ENCODE measurements around the gene PIGO.

Gene PIGO

DNA sequence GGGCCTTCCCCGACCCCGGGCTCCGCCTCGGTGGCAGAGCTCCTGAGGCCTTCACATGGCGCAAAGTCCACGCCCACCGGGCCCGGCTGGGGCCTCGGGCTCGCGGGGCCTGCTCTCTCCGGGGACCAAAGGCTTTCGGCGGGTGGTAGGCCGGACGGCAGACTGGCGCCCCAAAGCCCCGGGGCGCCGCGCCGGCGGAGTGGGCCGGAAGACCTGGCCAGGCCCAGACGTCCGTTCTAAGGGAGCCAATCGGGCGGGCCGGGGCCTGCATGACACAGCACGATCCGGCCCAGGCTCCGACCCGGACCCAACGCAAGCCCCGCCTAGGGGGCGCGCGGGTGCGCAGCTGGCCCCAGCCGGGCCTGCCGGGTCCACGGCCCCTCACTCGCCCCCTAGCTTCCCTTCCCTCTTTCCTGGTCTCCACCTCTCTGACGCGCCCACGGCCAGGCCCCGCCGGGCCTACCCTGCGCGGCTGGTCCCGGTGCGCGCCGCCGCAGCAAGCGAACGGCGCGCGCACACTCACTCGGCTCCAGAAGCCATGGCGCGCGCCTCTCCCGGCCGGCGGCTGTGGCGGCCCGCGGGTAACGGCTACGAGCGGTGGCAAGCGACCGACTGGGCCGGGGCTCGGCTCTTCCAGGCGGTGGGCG lies 24.5 kb downstream of the PIGO start:
- peak; percentile 55 to 65 for DNase-seq (ENCODE audit: low read depth in 2 of 2)

DNA sequence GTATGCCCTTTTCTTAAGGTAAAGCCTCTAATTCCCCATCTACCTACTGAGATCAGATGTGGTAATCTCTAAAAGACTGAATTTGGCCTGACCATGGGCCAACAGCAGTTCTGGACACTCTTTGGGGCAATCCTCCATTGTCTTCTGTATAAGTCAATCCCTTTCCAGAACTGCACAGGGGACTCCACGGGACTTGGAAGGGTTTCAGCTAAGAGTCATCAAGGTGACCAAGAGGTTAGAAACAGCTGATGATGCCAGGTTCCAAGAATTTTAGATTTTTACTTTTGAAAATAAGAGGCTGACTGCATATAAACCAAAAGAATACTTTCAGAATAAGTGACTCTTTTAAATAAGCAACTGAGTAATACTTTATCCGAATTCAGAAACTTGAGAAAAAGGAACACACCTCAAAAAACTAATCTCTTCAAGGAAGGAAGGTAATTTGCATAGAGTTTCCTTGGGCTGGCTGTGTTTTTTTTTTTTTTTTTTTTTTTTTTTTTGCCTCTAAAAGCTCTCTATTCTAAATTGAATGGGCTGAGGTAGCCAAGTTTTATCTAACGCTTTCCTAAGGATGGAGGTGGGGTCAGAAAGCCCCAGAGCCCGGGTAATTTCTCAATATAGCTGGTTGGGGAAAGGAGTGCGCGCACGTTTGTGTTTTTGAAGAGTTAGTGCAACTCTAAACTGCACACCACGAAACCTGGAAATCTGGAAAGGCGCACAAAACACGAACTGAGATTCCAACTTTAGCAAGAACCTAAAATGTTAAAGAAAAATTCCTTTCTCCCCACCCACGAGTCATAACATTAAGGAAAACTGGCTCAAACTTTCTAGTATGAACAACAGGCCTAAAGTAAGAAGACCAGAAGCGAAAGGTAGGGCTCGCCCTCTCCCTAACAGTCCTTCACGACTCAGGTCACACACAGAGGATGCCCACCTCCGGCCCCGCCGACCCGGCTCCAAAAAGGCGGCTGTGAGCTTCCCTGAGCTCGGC lies 25.3 kb downstream of the PIGO start:
- DNase-seq (ENCODE audit: low read depth in 2 of 2) = no peak

GRCh38 chr9:35069020-35069419 lies 27.4 kb downstream of the PIGO start:
- DNase-seq (ENCODE audit: low read depth in 2 of 2) = no peak

DNA sequence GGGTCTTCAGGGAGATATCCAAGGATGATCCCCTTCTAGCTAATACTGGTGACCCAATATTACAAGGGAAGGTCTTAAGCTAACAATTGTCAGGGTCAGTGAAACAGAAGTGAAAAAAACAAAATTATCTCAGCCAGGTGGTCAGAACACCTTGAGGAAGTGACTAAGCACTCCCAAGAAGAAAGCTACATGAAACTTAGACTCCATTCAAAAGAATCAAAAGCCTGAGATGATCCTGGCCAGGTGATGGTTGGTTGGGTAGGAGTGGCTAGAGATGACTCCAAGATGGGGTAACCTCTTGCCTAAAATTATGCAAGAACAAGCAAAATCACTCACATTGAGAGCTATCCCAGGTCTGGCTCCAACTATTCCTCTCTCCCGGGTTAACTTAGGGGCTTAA lies 29.3 kb downstream of the PIGO start:
- DNase-seq (ENCODE audit: low read depth in 2 of 2) = no peak

- DNase-seq (ENCODE audit: low read depth in 2 of 2) = no peak
Measured at GRCh38 chr9:35060548-35061207, 35.7 kb downstream of the PIGO start.

GRCh38 chr9:35059438-35059837 lies 37.0 kb downstream of the PIGO start:
- DNase-seq (ENCODE audit: low read depth in 2 of 2) = no peak

GRCh38 chr9:35057271-35057620 lies 39.1 kb downstream of the PIGO start:
- DNase-seq (ENCODE audit: low read depth in 2 of 2) = no peak

GRCh38 chr9:35056571-35057270 lies 39.7 kb downstream of the PIGO start:
- DNase-seq (ENCODE audit: low read depth in 2 of 2) = no peak

DNA sequence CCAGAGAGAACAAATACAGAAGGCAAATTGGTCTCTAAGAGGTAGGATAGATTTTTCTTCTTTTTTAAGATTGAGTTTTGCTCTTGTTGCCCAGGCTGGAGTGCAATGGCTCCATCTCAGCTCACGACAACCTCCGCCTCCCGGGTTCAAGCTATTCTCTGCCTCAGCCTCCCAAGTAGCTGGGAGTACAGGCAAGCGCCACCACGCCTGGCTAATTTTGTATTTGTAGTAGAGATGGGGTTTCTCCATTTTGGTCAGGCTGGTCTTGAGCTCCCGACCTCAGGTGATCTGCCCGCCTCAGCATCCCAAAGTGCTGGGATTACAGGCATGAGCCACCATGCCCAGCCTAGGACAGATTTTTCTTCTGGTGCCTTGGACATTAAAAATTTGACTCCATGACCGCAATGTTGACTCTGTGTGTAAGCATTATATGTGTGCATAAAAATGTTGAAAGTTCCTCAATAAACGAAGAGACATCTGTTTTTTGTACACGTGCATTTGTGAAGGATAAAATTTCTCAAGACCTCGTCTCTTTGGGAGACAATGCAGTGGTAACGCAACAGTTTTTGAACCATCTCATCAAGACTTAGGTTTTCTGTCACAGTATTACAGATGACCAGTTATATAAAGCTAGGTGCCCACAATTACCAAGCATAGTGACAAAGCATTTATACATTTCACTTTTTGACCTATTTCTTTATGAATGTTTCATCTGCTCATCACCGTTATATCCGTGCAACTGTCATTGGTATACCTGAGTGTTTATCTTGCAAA lies 41.3 kb downstream of the PIGO start:
- no peak for DNase-seq (ENCODE audit: low read depth in 2 of 2)

GRCh38 chr9:35054185-35054835 lies 42.1 kb downstream of the PIGO start:
- DNase-seq (ENCODE audit: low read depth in 2 of 2) = no peak

DNA sequence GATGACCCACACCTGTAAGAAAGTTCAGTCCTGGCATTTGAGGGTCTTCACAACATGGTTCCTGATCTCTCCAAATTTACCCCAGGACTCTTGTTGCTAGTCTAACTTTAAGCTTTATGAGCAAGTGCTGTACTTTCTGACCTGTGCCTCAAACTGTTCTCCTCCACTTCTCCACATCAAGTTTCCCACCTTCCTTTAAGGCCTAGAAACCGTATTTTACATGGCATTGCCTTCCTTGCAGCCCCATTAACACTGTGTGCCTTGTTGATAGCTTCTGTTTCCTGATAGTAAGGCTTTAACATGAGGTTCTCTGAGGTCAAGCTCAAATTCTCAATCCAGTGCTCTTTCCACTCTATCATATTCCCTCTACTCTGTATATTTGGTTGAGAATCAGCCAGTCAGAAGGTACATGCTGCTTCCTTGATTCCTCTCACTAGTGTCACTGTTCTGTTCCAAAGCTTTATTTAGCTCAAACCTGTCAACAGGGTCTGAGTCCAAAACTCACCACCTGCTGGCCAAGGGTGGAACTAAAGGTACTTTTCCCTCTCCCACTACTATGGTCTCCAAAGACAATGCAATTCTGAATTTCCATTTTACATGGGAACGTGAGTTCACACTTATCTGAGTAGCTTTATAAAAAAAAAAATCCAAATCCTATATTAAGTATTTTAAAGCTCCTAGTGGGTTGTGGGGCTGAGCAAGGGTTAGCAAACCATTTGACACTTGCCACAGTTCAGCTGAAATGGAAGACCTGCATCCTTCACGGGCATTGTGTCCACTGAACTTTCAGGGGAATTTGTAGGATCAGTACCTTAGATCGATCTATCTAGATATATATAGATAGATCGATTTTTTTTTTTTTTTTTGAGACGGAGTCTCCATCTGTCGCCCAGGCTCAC lies 45.1 kb downstream of the PIGO start:
- peak; percentile 37 to 54 for DNase-seq (ENCODE audit: low read depth in 2 of 2)

GRCh38 chr9:35048511-35048910 lies 47.9 kb downstream of the PIGO start:
- DNase-seq (ENCODE audit: low read depth in 2 of 2) = no peak

DNA sequence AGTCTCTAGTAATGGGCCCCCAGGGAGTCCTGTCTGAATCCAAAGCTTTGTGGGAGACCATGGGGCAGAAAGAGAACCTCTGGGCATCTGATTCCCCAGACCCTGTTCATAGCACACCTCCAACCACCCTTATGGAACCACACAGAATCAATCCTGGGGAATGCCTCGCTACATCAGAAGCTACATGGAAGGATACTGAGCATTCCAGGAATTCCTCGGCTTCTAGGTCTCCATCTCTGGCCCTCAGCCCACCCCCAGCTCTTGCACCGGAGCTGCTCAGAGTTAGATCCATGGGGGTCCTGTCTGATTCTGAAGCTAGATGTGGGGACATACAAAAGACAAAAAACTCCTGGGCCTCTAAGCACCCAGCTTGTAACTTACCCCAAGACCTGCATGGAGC lies 52.3 kb downstream of the PIGO start:
- no peak for DNase-seq (ENCODE audit: low read depth in 2 of 2)

DNA sequence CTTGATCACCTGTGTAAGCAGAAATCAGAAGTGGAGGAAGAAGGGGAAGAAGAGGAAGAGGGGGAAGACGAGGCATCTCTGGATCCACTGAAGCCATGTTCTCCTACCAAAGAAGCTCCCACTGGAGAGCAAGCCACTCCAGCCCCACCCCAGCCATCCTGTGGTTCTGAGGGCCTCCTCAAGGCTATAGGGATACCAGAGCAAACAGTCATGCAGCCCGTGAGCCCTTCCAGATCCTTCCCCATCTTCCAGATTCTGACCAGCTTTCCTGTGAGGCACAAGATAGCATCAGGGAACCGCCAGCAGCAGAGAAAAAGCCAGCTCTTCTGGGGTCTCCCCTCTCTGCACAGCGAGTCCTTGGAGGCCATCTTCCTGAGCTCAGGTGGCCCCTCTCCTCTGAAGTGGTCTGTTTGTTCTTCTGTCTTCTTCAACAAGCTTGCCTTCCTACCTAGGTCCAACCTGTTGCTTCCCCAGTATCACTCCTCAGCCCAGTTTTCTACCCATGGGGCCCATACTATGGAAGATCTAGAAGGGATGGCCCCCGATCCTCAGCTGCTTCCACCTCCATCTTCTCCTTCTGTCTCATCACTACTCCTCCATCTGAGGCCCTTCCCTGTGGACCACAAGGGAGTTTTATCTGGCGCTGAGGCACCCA lies 53.4 kb downstream of the PIGO start:
- no peak for DNase-seq (ENCODE audit: low read depth in 2 of 2)

- no peak for DNase-seq (ENCODE audit: low read depth in 2 of 2)
Measured at GRCh38 chr9:35042081-35042604, 54.2 kb downstream of the PIGO start.
